ENCODE data around the gene SCN11A.
A peak's percentile ranks its signal among the peaks of the same experiment; 100 is the strongest.

SCN11A gene

DNA sequence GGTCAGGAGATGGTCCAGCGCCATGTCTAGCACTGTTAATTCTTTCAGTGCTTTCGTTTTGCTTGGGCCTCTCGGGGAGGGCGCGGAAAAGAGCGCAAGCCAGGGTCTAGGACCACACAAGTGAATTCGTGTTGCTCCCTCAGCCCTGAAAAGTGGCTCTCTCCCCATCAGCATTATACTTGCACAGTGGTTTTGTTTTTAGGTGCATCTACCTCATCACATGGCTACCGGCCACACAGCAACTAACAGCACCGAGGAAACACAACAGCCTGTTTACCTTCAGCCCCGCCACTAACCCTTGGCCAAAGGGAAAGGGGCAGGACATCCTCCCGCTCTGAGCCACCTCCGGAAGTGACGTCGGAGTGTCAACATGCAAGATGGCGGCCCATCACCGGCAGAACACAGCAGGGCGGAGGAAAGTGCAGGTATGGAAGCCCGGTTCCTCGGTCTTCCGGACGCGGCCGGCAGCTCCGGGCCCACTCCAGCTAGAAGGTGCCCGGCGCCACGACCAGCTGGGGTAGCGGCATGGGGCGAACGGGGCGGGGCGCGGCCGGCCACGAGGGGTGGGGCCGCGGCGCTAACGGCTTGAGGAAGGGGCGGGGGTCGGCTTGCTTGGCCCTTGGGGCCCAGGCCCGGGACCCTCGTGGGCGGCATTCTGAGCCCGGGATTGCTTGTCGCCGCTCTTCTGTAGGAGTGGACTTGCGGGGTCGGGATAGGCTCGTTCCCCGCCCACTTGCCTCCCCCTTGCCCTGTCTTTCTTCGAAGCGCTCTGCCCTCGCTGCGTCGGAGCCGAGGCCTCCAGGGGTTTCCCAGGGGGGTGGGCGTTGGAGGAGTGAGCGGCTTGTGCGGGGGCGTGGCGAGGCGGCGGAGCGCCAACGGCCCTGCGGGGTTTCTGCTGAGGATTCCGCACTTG lies at the start of gene SCN11A, which contains the start of gene WDR48:
Gene SCN11A (minus strand): TSS at position 296 of the 913 bp plus-strand sequence. CDS start 101,582 bp downstream, outside the sequence.
Gene WDR48 (plus strand): TSS at position 368 of the 913 bp plus-strand sequence. CDS start 10 bp downstream, at position 378.
- DNase-seq (ENCODE audit: low spot score), result peak; percentile 92

DNA sequence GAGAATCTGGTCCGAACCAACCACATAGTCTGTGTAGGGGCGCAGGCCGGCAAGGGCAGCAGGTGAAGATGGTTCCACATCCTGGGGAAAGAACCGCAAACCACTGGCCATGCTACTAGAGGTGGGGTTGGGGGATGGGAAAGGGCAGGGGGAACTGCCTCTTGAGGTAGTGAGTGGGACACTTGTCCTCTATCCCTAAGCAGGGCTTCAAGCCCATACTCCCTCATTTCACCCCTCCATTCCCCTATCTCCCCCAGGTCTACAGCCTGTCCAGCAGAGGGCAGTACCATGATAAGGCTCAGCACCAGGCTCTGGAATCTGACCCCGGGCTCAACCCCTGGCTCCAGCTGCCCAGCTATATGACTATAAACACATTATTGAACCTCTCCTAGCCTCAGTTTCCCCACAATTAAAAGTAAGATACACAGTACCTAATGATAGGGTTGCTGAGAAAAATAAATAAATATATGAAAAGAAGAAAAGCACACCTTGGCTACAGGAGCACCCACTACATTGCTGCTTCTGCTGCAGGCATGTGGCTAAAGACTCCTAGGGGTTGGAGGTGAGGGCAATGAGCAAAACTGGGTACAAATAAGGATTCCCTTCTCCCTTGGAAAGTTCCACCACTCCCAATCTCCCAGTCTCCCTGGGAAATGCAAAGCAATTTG lies 49.4 kb upstream of the SCN11A start:
- peak; percentile 78 for DNase-seq (ENCODE audit: low spot score)

DNA sequence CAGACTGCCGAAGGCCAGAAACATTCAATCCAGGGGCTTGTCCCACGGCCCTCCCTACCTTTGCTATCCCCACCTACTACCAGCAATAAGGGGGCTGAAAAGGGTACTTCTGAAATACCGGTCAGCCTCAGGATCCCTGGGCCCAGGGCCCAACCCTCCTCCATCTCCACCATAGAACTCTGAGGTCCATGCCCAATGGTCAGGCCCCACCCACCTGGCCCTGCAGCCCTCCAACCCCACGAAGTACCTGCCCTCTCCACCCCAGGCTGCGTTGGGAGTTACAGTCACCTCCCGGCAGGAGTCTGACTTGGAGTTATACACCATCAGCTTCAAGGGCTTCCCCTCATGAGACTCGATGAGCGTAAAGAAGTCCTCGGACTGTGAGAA lies 48.7 kb upstream of the SCN11A start:
- no peak for DNase-seq (ENCODE audit: low spot score)

DNA sequence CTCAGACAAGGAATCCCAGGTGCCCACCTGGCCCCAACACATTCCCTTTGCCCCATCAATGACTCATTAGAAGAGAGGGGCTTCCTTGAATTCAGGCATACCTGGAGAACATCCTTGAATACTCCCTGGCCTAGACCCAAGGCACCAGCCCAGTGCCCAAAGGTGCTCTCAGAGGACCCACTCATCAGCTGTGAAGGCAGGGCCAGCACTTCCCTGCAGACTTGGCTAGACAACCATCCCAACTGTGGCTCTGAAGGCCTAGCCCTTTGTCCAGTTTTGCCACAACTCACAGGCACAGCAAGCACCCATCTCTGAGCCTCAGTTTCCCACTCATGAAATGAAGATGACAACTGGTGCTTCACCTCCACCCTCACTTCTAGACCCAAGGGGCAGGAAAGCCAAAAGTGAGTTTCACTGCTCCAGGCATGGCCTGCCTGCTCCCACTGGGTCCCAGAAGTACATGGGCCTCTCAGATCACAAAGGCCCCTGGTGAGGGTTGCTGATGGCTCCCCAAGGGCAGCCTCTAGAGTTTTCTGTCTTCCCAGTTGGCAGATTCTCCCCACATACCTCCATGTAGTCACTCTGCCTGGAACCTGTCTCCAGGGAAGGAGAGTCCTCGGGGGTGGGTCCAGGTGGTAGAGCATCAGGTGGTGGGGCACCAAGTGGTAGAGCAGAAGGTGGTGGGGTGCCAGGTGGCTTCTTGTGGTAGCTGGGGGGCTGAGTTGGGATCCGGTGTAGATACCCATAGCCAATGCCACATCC lies 48.2 kb upstream of the SCN11A start:
- no peak for DNase-seq (ENCODE audit: low spot score)

DNA sequence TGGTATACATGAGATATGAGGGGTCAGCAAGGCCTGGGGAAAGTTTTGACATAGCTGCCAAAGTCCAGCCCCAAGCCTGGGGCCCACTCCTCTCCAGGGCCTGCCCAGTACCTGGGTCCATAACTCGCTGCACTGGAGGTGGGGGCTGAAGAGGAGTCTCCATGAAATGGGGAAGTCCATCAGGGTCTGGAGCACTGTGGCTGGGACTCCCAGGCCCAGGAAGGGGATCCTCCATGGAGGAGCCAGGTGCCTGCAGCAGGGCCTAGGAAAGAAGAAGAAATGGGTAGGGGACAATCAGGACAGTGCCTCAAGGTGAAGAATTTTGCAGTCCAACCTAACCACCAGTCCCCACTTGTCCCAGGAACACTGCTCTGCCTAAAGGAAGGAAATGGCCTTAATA lies 47.5 kb upstream of the SCN11A start:
- DNase-seq (ENCODE audit: low spot score), result no peak

DNA sequence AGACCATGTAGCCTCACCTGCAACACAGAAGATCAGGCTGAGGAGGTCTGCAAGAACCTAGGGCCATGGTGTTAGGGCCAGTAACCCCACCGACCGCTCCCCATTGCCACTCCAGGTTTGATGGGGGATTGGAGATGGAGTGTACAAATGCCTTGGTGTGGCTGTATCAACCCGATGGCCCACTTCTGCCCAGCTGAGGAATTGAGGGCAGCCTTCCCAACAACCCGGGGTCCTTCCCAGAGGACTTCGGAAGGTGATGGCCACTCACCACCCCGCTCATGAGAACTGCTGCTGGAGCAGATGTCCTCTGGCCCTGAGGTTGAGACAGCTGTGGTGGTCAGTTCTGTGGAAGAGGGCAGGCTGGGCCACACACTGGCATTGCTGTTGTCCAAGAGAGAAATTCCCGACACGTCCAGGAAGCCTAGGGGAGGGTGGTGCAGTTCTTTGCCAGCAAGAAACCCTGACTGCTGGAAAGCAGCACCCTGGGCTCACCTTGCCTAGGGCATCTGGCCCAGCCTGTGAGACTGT lies 46.8 kb upstream of the SCN11A start:
- DNase-seq (ENCODE audit: low spot score), result no peak

DNA sequence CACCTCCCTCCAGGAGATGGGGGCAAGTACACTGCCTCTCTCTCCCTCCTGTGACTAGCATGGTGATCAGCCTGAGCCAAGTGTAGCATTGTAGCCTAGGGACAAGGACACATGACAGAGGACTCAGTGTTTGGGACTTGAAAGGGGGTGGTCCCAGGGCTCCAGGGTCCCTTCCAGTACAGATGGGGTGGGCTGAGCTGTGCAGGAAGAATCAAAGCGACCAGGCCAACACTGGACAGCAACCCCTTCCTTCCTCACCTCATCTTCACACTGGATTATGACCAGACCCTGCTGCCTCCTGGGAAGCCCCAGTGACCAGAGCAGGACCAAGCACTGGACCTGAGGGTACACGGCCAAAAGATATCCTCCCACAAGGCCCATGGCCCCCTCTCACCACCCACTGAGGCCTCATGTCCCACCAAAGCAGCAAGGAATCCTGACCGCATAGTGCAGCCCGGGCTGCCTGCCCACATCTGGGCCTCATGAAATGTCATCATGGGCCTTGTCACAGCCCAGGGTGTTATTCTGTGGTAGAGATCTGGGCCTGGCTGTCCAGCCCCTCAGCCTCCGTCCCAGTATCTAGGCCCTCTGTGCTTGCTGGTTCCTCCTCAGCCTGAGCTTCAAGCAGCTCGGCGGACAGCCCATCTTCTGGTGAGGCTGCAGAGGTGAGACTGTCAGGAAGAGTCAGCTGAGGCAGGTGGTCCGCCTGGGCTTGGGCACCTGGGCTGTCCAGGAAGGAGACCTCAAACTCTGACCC lies 46.1 kb upstream of the SCN11A start:
- DNase-seq (ENCODE audit: low spot score), result no peak

DNA sequence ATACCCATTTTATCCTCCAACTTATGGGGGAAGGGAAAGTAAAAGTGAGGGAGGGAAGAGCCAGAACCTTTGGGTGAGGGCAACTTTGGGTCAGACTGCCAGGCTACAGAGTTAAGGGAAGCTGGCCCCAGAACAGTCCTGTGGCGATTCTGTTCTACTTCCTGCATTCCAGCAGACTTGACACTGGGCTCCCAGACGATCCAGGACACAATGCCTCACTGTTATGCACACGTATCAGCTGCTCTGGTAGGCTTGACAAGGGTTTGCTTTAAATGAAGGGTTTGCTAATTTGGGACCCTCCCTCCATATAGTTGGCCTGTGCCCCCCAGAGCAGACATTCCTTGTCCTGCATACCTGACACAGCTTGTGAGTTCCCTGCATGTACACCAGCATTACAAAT lies 45.0 kb upstream of the SCN11A start:
- no peak for DNase-seq (ENCODE audit: low spot score)

DNA sequence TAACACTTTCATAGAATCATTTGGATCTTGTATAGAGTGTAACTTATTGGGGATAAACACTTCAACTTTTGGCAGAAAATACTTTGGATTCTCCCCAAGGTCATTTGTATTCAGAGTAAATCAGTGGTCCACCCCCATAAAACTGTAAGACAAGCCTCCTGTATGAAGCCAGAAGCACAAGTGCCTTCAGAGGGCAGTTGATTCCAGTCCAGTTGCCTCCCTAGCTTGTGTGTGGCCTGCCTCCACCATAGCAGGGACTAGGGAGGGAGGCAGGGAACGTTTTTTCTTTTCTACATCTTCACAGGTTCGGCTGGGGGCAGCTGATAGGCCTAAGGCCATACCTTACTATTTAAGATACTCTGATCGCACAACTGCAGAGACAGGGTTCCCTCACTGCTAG lies 44.0 kb upstream of the SCN11A start:
- no peak for DNase-seq (ENCODE audit: low spot score)

DNA sequence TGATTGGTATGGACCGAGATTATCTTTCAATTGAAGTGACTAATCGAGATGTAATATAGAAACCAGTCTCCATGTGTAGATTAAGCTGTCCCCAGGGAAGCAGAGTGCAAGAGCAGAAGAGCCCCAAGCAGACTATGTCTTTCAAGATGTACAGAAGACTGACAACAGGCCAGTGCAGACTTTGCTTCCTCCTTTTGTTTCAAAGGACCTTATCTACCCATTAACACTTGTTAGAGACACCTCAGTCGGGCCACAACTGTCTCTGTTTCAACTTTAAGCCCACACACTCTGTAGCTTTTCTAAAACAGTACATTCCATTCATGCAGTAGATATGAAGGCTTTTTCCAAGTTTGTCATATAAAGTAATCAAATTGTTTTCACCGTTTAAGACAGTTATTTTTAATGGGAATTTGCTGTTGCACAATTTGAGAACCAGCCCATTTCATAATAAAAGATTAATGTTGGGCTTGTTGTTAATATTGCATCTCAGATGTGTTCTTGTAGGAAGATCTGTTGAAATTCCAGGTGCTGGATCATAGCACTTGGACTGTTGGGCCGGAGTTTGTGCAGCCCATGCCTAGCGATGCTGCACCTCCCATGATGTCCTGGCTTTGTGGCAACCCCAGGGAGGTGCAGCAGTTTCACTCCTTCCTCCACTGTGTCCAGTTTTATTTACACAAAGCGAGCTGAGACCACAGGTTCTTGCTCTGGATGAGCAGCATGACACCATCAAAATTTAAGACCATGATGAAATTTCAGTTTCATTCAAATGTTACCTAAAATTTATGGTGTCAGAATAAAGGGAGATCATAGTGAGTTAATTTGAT lies 43.3 kb upstream of the SCN11A start:
- DNase-seq (ENCODE audit: low spot score), result no peak

DNA sequence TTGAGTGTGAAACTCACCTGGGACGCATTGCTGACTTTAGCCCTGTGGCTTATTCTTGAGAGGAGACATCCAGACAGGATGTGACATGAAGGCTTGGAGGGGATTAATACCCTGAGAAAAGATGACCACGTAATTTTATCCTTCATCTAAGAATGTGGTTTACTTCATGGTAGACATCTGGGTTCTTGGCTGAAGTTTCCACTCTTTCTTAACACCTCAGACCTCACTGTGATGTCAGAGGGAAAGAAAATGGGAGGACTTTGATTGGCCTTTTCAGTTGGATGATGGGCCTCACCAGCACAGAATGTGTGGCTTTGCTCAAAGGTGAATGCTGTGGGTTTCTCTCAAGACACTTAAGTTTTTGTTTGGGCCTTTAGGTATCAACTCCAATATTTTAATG lies 39.2 kb upstream of the SCN11A start:
- no peak for DNase-seq (ENCODE audit: low spot score)

DNA sequence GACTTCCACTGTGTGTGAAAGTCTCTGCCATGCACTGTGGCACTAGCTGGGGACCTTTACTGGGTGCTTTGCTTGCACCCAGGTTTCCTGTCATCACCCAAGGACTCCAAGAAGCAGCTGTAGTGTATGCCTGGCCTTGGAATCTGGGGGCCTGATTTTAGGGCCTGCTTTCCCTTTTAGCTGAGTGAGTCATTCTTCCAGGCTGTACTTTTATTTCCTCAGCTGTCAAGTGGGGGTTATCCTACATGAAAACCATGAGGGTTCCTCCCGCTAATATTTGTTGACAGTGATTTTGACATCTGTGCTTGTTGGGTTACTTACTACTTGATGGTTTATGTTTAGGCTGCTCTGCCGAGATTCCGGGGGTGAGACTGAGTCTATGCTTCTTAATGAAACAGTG lies 37.1 kb upstream of the SCN11A start:
- DNase-seq (ENCODE audit: low spot score), result no peak

DNA sequence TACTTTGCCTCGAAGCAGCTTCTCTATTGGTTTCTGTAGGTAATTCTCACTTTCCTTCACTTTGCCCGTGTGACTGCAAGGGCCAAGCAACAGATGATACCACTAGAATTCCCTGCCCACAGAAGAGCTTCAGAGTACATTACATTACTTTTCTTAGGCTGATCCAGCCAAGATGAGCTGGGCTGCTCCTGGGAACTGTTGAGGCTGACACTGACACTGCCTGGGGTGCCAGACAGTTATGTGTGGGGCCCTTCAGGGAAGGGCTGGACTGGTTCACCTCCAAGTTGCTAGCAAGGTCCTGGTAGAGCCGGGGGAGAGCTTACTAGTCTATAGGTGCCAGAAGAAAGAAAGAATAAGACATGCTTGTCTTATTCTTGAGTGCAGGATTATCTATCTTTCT lies 36.7 kb upstream of the SCN11A start:
- no peak for DNase-seq (ENCODE audit: low spot score)

DNA sequence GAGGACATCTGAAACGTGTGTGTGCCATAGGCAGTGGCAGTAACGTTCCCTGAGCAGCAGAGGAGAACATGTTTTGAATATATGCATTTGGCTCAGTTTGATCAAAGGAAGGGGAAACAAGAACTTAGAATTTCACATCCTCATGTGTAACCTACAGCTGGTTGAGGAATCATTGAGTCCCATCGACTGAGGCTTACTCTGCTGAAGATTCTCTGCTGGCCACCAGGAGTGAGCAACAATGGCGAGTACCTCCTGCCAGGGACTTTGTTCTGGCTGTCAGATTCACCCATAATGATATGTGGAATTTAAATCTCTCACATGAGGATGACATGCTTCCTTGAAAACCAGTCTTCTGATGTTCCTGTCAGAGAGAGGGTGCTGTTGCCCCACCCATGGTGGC lies 34.4 kb upstream of the SCN11A start:
- DNase-seq (ENCODE audit: low spot score), result no peak

DNA sequence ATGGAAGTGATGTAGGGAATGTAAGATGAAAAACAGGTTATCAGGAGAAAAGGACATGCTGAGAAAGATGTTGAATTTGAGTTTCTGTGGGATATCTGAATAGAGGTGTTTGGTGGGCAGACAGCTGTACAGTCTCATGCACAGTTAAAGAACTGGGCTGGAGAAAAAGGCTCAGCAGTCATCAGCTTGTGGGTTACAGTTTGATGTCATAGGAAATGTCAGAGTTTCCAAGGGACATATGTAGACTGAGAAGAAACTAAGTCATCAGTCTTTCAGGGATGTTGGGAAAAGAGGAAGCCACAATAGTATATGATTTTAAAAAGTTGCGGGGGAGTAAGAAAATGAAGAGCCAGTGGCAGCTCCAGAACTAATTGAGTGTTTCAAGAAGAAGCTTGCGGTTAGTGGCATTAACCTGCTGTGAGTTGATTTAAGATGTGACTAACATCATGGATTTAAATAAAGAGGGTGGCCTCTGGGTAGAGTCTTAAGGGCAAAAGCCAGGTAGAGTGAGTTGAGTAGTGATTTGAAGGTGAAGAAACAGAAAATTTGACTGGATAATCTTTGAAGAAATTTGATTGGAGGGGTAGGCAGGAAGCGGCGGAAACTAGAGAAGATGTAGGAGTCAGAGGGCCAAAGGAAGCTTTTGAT lies 31.0 kb upstream of the SCN11A start:
- DNase-seq (ENCODE audit: low spot score), result no peak

DNA sequence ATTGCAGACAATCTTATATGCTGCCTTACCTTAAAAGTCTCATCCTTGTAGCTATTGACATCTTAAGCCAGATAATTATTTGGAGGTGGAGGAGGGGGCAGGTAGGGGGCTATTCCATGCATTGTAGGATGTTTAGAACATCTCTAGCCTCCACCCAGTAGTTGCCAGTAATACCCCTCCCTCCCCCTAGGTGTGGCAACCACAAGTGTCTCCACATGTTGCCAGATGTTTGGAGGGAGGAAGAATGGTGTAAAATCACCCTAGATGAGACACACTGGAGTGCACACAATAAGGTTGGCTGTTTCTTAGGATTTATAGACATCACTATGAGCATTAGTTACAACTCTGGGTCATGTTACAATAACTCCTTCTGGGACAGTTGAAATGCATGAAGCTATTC lies 28.3 kb upstream of the SCN11A start:
- DNase-seq (ENCODE audit: low spot score), result no peak

DNA sequence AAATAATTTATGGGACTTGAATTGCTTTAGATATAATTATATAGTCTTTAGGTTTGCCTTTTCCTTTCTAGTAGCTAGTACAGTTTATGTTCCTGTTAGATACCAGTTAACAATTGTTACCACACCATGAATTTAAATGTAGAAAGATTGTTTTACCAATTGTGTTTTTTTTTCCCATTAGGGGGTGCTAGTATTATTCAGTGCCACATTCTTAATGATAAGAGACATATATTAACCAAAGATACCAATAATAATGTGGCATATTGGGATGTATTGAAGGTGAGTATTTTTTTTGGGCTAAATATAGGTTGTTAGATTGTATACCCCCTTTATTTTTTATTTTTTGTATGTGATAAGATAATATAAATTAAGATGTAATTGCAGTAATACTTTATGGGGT lies 27.8 kb upstream of the SCN11A start:
- no peak for DNase-seq (ENCODE audit: low spot score)

DNA sequence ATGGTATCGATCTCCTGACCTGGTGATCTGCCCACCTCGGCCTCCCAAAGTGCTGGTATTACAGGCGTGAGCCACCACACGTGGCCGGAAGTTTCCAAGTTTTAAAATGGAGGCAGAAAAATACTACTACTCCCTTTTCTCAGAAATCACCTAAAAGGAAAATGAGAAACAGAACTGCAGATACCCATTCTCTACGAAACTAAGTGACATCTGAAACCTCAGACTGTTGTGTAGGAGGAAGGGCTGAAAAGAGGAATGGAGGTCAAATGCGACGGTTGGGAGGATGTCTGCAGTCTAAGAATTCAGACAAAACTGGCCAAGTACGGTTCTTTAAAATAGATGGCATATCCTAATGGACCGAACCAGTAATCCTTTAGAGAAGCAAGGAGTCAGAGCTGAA lies 24.2 kb upstream of the SCN11A start:
- no peak for DNase-seq (ENCODE audit: low spot score)

DNA sequence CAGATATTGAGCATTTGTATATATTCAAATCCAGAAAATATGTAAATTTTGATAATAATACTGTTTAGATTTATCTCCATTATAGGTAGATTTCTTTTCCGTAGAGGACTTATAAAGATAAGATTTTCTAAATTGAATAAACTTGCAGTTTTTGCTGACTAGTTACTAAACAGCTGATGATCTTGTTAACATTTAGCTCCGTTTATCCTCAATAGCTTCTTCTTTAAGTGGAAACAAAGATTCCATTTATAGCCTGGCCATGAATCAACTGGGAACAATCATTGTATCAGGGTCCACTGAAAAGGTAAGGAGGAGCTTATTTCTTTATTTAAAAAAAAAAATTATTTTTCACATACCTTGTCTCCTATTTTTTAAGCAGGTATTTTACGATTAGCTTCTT lies 16.8 kb upstream of the SCN11A start:
- no peak for DNase-seq (ENCODE audit: low spot score)

DNA sequence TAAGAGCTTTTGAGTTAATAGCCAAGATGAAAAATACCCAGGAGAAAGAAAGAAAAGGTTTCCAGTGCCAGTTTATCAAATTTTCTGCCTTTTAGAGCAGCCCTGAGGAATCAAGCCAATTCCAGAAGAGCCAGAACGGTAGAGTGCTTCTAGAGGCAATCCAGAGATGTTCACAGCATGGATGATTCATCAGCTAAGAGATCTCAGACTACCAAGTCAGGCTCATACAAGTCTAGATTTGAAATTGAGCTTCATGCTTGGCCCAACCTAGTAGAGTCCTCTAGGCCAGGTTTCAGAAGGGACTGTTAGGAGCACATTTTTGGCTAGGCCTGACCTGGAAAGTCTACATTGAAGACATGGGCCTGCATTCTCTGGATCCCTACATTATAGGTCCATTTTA lies 15.5 kb upstream of the SCN11A start:
- no peak for DNase-seq (ENCODE audit: low spot score)

All from D341Med (cell line).